Panc1 (cell line): Measurements from ENCODE around the gene OAT. TPM values are rescaled to one million over a fixed set of nuclear protein-coding genes. Genes with fewer than 3 reads are reported as not detected.

Source experiments
- ATAC-seq: fragments of 200-7000 bp; cut with Tn5 transposase; 2 replicates; pipeline ENCODE4 v1.9.1; 2020; ENCODE audit warnings: mild to moderate bottlenecking, moderate library complexity
- BruUV-seq: library from RNA; stranded (reverse); fragments of 400-500 nt; replicated peaks from 2 replicates; lab custom pipeline; 2021; lab: Mats Ljungman, UMichigan
- CTCF ChIA-PET: fragments of 300-600 bp; sonication (Branson Sonifier 250); formaldehyde crosslinking; loops from one replicate; lab custom pipeline; 2022; ENCODE audit warnings: antibody characterized with exemption; lab: Charles Lee
- POLR2A ChIA-PET: fragments of 300-600 bp; sonication (Branson Sonifier 250); formaldehyde crosslinking; loops from one replicate; lab custom pipeline; 2022; ENCODE audit warnings: antibody characterized with exemption; lab: Charles Lee
- DNase-seq: peaks from one replicate; pipeline ENCODE4 v3.0.0-alpha.2; 2010; ENCODE audit warnings: low read depth, low spot score
- H3K27ac ChIP-seq: 2 replicates; pipeline ENCODE4 v1.5.1; 2011; ENCODE audit warnings: mild to moderate bottlenecking, low read length, inconsistent platforms
- H3K27me3 ChIP-seq: fragments of 200-500 bp; sonication (Bioruptor generic); 2 replicates; pipeline ENCODE4 v1.6.0; 2014; ENCODE audit warnings: low read length, inconsistent platforms; ENCODE audit not compliant: control insufficient read depth, insufficient read depth
- H3K36me3 ChIP-seq: fragments of 200-500 bp; sonication (Bioruptor generic); 2 replicates; pipeline ENCODE4 v1.5.1; 2014; ENCODE audit warnings: inconsistent platforms, mild to moderate bottlenecking, low read length, moderate library complexity; ENCODE audit not compliant: control insufficient read depth, insufficient read depth
- H3K4me1 ChIP-seq: 2 replicates; pipeline ENCODE4 v1.5.1; 2011; ENCODE audit warnings: inconsistent platforms, mild to moderate bottlenecking, low read length, moderate library complexity; ENCODE audit not compliant: control insufficient read depth, insufficient read depth
- H3K4me3 ChIP-seq, 2 experiments: 2 replicates each; pipeline ENCODE4 v1.5.1; 2011 to 2012; ENCODE audit warnings: low read depth in 2 of 2, low read length in 2 of 2, mild to moderate bottlenecking in 2 of 2, inconsistent platforms in 1 of 2, moderate library complexity in 1 of 2
- H3K9me3 ChIP-seq: fragments of 200-500 bp; sonication (Bioruptor generic); 2 replicates; pipeline ENCODE4 v1.5.1; 2014; ENCODE audit warnings: low read depth, mild to moderate bottlenecking, inconsistent platforms, low read length, moderate library complexity; ENCODE audit not compliant: control insufficient read depth, insufficient read depth
- POLR2AphosphoS5 ChIP-seq: IDR thresholded peaks from 2 replicates; pipeline ENCODE4 v1.6.1; 2012; ENCODE audit warnings: mild to moderate bottlenecking, low read depth, low read length, moderate library complexity
- REST ChIP-seq, 2 experiments: IDR thresholded peaks; 2 replicates each; pipeline ENCODE4 v1.6.1; 2011 to 2012; ENCODE audit warnings: low read depth in 2 of 2, control low read depth in 1 of 2, low read length in 1 of 2, mild to moderate bottlenecking in 1 of 2, moderate library complexity in 1 of 2; ENCODE audit not compliant: insufficient read depth in 1 of 2
- SIN3A ChIP-seq: IDR thresholded peaks from 2 replicates; pipeline ENCODE4 v1.6.1; 2012; ENCODE audit warnings: low read depth, mild to moderate bottlenecking, low read length, moderate library complexity, borderline replicate concordance; ENCODE audit not compliant: insufficient read depth
- TCF7L2 ChIP-seq: IDR thresholded peaks from 2 replicates; pipeline ENCODE4 v1.6.1; 2011; ENCODE audit warnings: mild to moderate bottlenecking, low read depth, low read length, inconsistent platforms
- in situ Hi-C: cut with HindIII; loops from 2 replicates; pipeline ENCODE4 v1.10.0; 2016; ENCODE audit warnings: low sequenced_read_pairs, low pct_unique_long_range_greater_than_20kb
- intact Hi-C: fragments of 100-400 bp; cut with micrococcal nuclease; formaldehyde crosslinking; loops from one replicate; pipeline ENCODE4 v1.10.0; 2022; ENCODE audit not compliant: unreplicated experiment
- total RNA-seq: library from RNA; stranded (reverse); gene quantifications from one replicate; pipeline ENCODE4 v1.2.1, GENCODE V29; 2021; ENCODE audit not compliant: unreplicated experiment
- TF ChIP-seq, protein P1 (sequence below): fragments of 450-650 bp; IDR thresholded peaks from 2 replicates; pipeline ENCODE4 v1.5.1; 2017; ENCODE audit warnings: mild to moderate bottlenecking

The OAT gene
- total RNA-seq, 1 experiment from 2014 or later: 166 TPM

DNA sequence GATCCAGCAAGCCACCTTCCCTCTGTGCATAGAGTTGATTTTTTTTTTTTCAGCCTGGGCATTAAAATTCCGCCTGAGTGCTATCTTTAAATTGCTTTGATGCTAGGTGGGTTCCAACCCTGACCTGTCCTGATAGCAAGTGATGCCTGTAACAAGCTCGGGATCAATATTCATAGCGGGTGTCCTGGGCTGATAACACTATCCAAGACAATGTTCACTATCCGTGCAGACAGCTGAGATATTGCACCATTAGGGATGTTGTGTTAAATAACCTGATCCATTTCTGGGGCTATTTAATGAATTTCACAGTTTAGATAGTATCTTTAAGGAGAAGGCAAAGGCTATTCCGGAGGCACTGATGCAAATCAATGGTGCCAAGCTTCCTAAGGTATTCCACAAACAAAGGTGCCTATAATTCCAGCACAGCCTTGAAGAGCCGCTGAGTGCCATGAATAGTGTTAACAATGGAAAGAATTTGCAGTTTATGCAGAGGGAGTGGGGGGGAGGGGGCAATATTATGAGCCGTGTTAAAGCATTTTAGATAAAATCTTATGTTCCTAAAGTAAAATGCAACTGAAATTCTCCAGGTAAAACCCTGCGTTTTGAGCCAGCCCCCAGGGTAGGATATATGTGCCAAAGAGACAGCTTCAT, 35.4 kb upstream of the OAT start:
- ChIA-PET POLR2A (no interaction called here), CTCF (interaction anchor here (0.6 kb wide), 1 partner anchor 30 kb away, joined by 3 read pairs; no protein-coding TSS in a partner anchor)
- ATAC-seq (no peak), DNase-seq (no peak)
- Histone ChIP-seq H3K4me3 (no peak overlapping the region), H3K27ac (no peak overlapping the region), H3K9me3 (no peaks in the 10 kb centered on the region), H3K4me1 (peaks cover 3% of the 10 kb centered on the region; the same call in 1 of the 2 replicates), H3K36me3 (no peaks in the 10 kb centered on the region), H3K27me3 (peaks cover 47% of the 10 kb centered on the region)
- BruUV-seq: no TSS peak
- intact Hi-C loops (no loop called here), in situ Hi-C loops (no loop called here)
- TF ChIP-seq SIN3A (no peak), TCF7L2 (no peak), POLR2AphosphoS5 (no peak), REST (IDR thresholded peaks at IDR 0.05; ENCODE audit: insufficient read depth in 1 of 2, low read depth in 2 of 2, low read length in 1 of 2) (no peak)
- TF ChIP-seq, protein P1, sequence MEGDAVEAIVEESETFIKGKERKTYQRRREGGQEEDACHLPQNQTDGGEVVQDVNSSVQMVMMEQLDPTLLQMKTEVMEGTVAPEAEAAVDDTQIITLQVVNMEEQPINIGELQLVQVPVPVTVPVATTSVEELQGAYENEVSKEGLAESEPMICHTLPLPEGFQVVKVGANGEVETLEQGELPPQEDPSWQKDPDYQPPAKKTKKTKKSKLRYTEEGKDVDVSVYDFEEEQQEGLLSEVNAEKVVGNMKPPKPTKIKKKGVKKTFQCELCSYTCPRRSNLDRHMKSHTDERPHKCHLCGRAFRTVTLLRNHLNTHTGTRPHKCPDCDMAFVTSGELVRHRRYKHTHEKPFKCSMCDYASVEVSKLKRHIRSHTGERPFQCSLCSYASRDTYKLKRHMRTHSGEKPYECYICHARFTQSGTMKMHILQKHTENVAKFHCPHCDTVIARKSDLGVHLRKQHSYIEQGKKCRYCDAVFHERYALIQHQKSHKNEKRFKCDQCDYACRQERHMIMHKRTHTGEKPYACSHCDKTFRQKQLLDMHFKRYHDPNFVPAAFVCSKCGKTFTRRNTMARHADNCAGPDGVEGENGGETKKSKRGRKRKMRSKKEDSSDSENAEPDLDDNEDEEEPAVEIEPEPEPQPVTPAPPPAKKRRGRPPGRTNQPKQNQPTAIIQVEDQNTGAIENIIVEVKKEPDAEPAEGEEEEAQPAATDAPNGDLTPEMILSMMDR: no peak

GRCh38 chr10:124451276-124451675, 32.6 kb upstream of the OAT start:
- no peak for ATAC-seq
- Histone ChIP-seq H3K4me1 (peaks cover 15% of the 10 kb centered on the region), H3K27me3 (peaks cover 63% of the 10 kb centered on the region), H3K36me3 (peaks cover 2% of the 10 kb centered on the region; the same call in 1 of the 2 replicates), H3K4me3 (no peak overlapping the region), H3K27ac (no peak overlapping the region), H3K9me3 (no peaks in the 10 kb centered on the region)
- no TSS peak for BruUV-seq
- no peak for DNase-seq
- CTCF ChIA-PET: no interaction called here
- POLR2A ChIA-PET: no interaction called here
- intact Hi-C loops (no loop called here), in situ Hi-C loops (no loop called here)
- TF ChIP-seq, protein P1: no peak
- no peak for TF ChIP-seq POLR2AphosphoS5
